ENCODE results near the gene CYP39A1.
A peak's percentile ranks its signal among the peaks of the same experiment; 100 is the strongest.

The CYP39A1 gene

DNA sequence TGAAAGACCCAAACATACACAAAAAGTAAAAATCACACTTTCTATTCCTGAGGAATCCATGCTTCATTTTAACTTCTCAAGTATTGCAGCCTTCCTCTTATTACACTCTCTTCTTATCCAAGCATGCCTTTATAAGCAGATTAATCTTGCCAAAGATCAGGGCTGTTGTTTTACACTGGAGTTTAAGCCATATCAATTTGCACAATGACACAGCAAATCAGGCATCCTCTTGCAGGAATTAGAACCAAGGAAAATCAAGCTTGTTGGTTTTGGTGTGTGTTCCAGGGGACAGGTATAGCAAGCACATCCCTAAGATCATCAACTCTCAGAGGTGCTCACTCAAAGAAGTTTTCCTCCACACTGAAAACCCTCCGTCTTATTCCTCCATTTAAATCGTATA lies 69.5 kb downstream of the CYP39A1 start:
- TF ChIP-seq CTCF (IDR thresholded peaks at IDR 0.05), result no peak
- no peak for DNase-seq (ENCODE audit: low spot score)
- no peak overlapping the region for H3K4me3 ChIP-seq
- peak overlapping the region in 1 of 2 donors; percentile 44 for H3K27ac ChIP-seq

- no peak overlapping the region for H3K27ac ChIP-seq
- DNase-seq (ENCODE audit: low spot score), result no peak
- no peak overlapping the region for H3K4me3 ChIP-seq
- TF ChIP-seq CTCF (IDR thresholded peaks at IDR 0.05), result no peak
Measured at GRCh38 chr6:46581459-46582177, 71.0 kb downstream of the CYP39A1 start.

DNA sequence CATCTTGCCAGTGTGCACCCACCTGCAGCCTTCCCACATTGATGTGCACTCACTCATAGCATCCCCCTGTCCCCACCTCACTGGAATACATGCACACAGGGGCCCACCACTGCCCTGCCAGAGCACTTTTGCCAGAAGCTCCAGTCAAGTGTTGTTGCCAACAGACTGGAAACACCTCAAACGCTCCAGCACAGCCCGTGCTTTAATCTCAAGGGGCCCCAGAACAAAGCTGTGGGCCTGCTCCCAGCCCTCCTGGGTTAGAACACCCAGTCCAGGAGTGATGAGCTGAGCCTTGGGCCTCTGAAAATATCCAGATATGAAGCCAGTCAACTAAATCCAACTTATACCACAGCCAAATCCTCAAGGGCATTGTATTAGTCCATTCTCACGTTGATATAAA lies 77.1 kb downstream of the CYP39A1 start:
- TF ChIP-seq CTCF (IDR thresholded peaks at IDR 0.05), result no peak
- no peak overlapping the region for H3K4me3 ChIP-seq
- no peak overlapping the region for H3K27ac ChIP-seq
- DNase-seq (ENCODE audit: low spot score), result no peak

- no peak overlapping the region for H3K27ac ChIP-seq
- no peak overlapping the region for H3K4me3 ChIP-seq
- no peak for DNase-seq (ENCODE audit: low spot score)
- TF ChIP-seq CTCF (IDR thresholded peaks at IDR 0.05), result no peak
Measured at GRCh38 chr6:46573140-46573539, 79.5 kb downstream of the CYP39A1 start.

DNA sequence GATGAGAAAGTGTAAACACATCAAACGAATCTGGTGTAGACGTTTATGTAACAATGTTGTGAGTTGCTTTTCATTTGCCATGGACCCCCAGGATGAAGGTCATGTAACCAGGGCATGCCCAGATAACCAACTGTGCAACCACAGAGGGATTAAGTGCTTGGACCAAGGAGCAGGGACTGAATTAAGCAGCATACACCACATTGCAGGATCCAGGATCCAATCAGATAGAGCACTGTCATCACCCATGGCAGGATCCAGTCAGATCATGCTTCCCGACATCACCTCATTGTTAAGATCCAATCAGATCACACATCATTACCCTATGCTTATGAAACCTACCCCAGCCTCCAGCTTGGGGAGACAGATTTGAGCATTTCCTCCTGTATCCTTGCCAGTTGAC lies 87.1 kb downstream of the CYP39A1 start:
- Histone ChIP-seq H3K27ac (no peak overlapping the region), H3K4me3 (no peak overlapping the region)
- no peak for DNase-seq (ENCODE audit: low spot score)
- no peak for TF ChIP-seq CTCF (IDR thresholded peaks at IDR 0.05)

DNA sequence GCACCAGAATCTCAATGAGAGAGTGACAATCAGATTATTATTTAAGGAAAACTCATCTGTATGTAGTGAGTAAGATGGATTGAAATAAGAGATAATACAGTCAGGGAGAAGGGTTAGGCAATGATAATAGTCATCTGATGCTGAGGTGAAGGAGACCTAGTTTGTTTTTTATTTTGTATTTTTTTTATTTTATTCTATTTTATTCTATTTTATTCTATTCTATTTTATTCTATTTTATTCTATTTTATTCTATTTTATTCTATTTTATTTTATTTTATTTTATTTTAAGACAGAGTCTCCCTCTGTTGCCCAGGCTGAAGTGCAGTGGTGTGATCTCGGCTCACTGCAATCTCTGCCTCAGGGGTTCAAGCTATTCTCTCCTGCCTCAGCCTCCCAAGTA lies 88.7 kb downstream of the CYP39A1 start:
- no peak overlapping the region for H3K27ac ChIP-seq
- no peak for TF ChIP-seq CTCF (IDR thresholded peaks at IDR 0.05)
- no peak overlapping the region for H3K4me3 ChIP-seq
- no peak for DNase-seq (ENCODE audit: low spot score)

DNA sequence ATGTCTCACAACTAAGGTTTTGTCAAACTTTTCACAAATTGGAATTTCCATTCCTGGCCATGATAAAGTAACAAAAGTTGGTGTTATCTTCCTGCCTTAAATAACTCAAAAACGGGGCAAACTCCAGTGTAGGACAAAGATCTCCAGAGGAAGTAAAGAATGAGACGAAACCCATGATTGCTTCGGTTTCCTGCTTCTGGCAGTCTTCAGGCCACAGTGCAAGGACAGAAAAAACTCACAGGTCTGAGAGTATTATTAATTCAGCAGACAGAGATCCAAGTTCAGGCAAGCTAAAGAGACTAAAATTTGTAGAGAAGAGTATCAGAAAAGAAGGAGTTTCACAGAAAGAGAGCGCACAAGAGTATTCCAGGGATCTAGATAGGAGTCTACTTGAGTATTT lies 96.6 kb downstream of the CYP39A1 start:
- H3K27ac ChIP-seq, result no peak overlapping the region
- TF ChIP-seq CTCF (IDR thresholded peaks at IDR 0.05), result no peak
- DNase-seq (ENCODE audit: low spot score), result no peak
- H3K4me3 ChIP-seq, result no peak overlapping the region
